H1 (cell line): ENCODE data around the gene TTC28. TPM values are rescaled to one million over a fixed set of nuclear protein-coding genes. Genes with fewer than 3 reads are reported as not detected.

Source experiments
- CTCF ChIA-PET: fragments of 300-600 bp; sonication (Branson Sonifier 250); formaldehyde crosslinking; loops from one replicate; lab custom pipeline; 2021; ENCODE audit not compliant: partially characterized antibody; lab: Charles Lee
- POLR2A ChIA-PET: fragments of 300-600 bp; sonication (Branson Sonifier 250); formaldehyde crosslinking; loops from one replicate; lab custom pipeline; 2021; ENCODE audit warnings: inconsistent platforms; ENCODE audit not compliant: partially characterized antibody; lab: Charles Lee
- DNase-seq, 2 experiments: peaks; one replicate each; pipeline versions ENCODE4 v3.0.0 to v3.0.0-alpha.2; 2010 to 2022; ENCODE audit warnings: low spot score in 2 of 2, low read depth in 1 of 2, mixed read lengths in 1 of 2
- FAIRE-seq: peaks from 2 replicates; lab custom pipeline; 2011; peaks lifted over from hg19 to GRCh38; lab: Jason Lieb, UNC
- H2AFZ ChIP-seq: 2 replicates; pipeline ENCODE4 v1.8.1; 2012; ENCODE audit warnings: low read length, inconsistent platforms
- H2AK5ac ChIP-seq: 2 replicates; pipeline ENCODE4 v1.6.1; 2013; ENCODE audit warnings: low read depth, low read length
- H2BK120ac ChIP-seq: replicated peaks from 2 replicates; pipeline ENCODE3; 2013; ENCODE audit warnings: low read depth, low read length, inconsistent platforms
- H2BK12ac ChIP-seq: 2 replicates; pipeline ENCODE4 v1.6.1; 2013; ENCODE audit warnings: low read depth, low read length
- H2BK15ac ChIP-seq: 2 replicates; pipeline ENCODE4 v1.6.1; 2013; ENCODE audit warnings: low read length
- H2BK20ac ChIP-seq: 2 replicates; pipeline ENCODE4 v1.6.1; 2013; ENCODE audit warnings: low read length
- H2BK5ac ChIP-seq: 2 replicates; pipeline ENCODE4 v1.6.1; 2013; ENCODE audit warnings: low read depth, low read length
- H3K14ac ChIP-seq: 2 replicates; pipeline ENCODE4 v1.6.1; 2013; ENCODE audit warnings: inconsistent platforms; ENCODE audit not compliant: insufficient read length
- H3K18ac ChIP-seq: 2 replicates; pipeline ENCODE4 v1.6.1; 2013; ENCODE audit warnings: low read length; ENCODE audit errors: extremely low read depth
- H3K23ac ChIP-seq: 2 replicates; pipeline ENCODE4 v1.6.1; 2013; ENCODE audit warnings: inconsistent platforms; ENCODE audit not compliant: insufficient read length
- H3K23me2 ChIP-seq: 2 replicates; pipeline ENCODE4 v1.6.1; 2013; ENCODE audit warnings: low read depth, low read length
- H3K27ac ChIP-seq: 2 replicates; pipeline ENCODE4 v1.6.1; 2011; ENCODE audit warnings: low read depth, low read length, inconsistent platforms
- H3K27me3 ChIP-seq, 4 experiments: replicated peaks in 1 of 4; 1 replicate in 1 of 4; 2 replicates in 3 of 4; pipeline versions ENCODE4 v1.6.1 to v1.8.1; 2011 to 2013; ENCODE audit warnings: low read length in 3 of 4, mild to moderate bottlenecking in 3 of 4, inconsistent platforms in 2 of 4, mixed read lengths in 2 of 4, moderate library complexity in 1 of 4; ENCODE audit not compliant: control insufficient read depth in 3 of 4, insufficient read depth in 3 of 4; ENCODE audit errors: extremely low read depth in 1 of 4
- H3K36me3 ChIP-seq, 4 experiments: 2 replicates each; pipeline versions ENCODE4 v1.6.1 to v1.8.1; 2011 to 2013; ENCODE audit warnings: mild to moderate bottlenecking in 4 of 4, low read length in 3 of 4, moderate library complexity in 2 of 4, control low read depth in 1 of 4, inconsistent platforms in 1 of 4; ENCODE audit not compliant: insufficient read depth in 4 of 4, control insufficient read depth in 2 of 4
- H3K4ac ChIP-seq: replicated peaks from 2 replicates; pipeline ENCODE3; 2013; ENCODE audit warnings: low read length, low read depth, mixed read lengths, inconsistent platforms; ENCODE audit not compliant: insufficient read length
- H3K4me1 ChIP-seq, 4 experiments: replicated peaks in 1 of 4; 1 replicate in 1 of 4; 2 replicates in 3 of 4; pipeline versions ENCODE4 v1.6.1 to v1.8.1; 2011 to 2013; ENCODE audit warnings: low read length in 3 of 4, inconsistent platforms in 2 of 4, mixed read lengths in 1 of 4; ENCODE audit not compliant: insufficient read depth in 4 of 4, control insufficient read depth in 3 of 4
- H3K4me2 ChIP-seq, 2 experiments: 2 replicates each; pipeline versions ENCODE4 v1.6.1 to v1.8.1; 2011 to 2013; ENCODE audit warnings: low read depth in 2 of 2, low read length in 2 of 2, control low read depth in 1 of 2, inconsistent platforms in 1 of 2, mild to moderate bottlenecking in 1 of 2; ENCODE audit not compliant: insufficient read depth in 1 of 2
- H3K4me3 ChIP-seq, 4 experiments: fragments of 200-600, 300-600 bp in 1 of 4; sonication (generic), shearing (Covaris generic), sonication (Bioruptor Twin) in 1 of 4; 2 replicates each; pipeline versions ENCODE4 v1.5.1 to v1.8.1; 2011 to 2016; ENCODE audit warnings: low read length in 4 of 4, low read depth in 3 of 4, control low read depth in 2 of 4, inconsistent platforms in 2 of 4, mild to moderate bottlenecking in 2 of 4, mixed read lengths in 1 of 4, moderate library complexity in 1 of 4; ENCODE audit not compliant: insufficient read depth in 2 of 4; ENCODE audit errors: extremely low read depth in 1 of 4
- H3K56ac ChIP-seq: replicated peaks from 2 replicates; pipeline ENCODE3; 2013; ENCODE audit warnings: low read depth, mild to moderate bottlenecking, mixed read lengths, low read length, inconsistent platforms; ENCODE audit not compliant: insufficient read length
- H3K79me1 ChIP-seq: 2 replicates; pipeline ENCODE4 v1.6.1; 2013; ENCODE audit warnings: low read depth, low read length, control low read depth
- H3K79me2 ChIP-seq, 2 experiments: 2 replicates each; pipeline versions ENCODE4 v1.6.1 to v1.8.1; 2012 to 2013; ENCODE audit warnings: low read length in 2 of 2, mild to moderate bottlenecking in 2 of 2, inconsistent platforms in 1 of 2; ENCODE audit not compliant: insufficient read depth in 2 of 2, control insufficient read depth in 1 of 2
- H3K9ac ChIP-seq, 4 experiments: replicated peaks in 1 of 4; 1 replicate in 1 of 4; 2 replicates in 3 of 4; pipeline versions ENCODE4 v1.6.1 to v1.8.1; 2011 to 2013; ENCODE audit warnings: low read depth in 3 of 4, low read length in 3 of 4, control low read depth in 2 of 4, mild to moderate bottlenecking in 2 of 4, moderate library complexity in 2 of 4, inconsistent platforms in 1 of 4; ENCODE audit errors: extremely low read depth in 1 of 4
- H3K9me3 ChIP-seq, 2 experiments: 2 replicates each; pipeline versions ENCODE4 v1.6.1 to v1.8.1; 2012 to 2013; ENCODE audit warnings: mild to moderate bottlenecking in 2 of 2, moderate library complexity in 2 of 2, control low read depth in 1 of 2, inconsistent platforms in 1 of 2, low read depth in 1 of 2, low read length in 1 of 2, mixed read lengths in 1 of 2; ENCODE audit not compliant: insufficient read depth in 2 of 2
- H4K20me1 ChIP-seq, 2 experiments: replicated peaks in 1 of 2; 2 replicates each; pipeline versions ENCODE3 to v1.8.1; 2011 to 2013; ENCODE audit warnings: inconsistent platforms in 2 of 2, low read length in 2 of 2, mild to moderate bottlenecking in 1 of 2; ENCODE audit not compliant: insufficient read depth in 2 of 2, control insufficient read depth in 1 of 2
- H4K5ac ChIP-seq: 2 replicates; pipeline ENCODE4 v1.6.1; 2013; ENCODE audit warnings: low read length, low read depth, mixed read lengths, inconsistent platforms; ENCODE audit not compliant: insufficient read length
- H4K8ac ChIP-seq: 2 replicates; pipeline ENCODE4 v1.8.0; 2013; ENCODE audit warnings: mild to moderate bottlenecking, moderate library complexity, low read length, inconsistent platforms; ENCODE audit not compliant: insufficient read depth; ENCODE audit errors: extremely low read depth
- H4K91ac ChIP-seq: replicated peaks from 2 replicates; pipeline ENCODE3; 2013; ENCODE audit warnings: low read length, mixed read lengths, inconsistent platforms; ENCODE audit not compliant: insufficient read length
- SP1 ChIP-seq: IDR thresholded peaks from 2 replicates; pipeline ENCODE4 v1.6.1; 2011; ENCODE audit warnings: low read depth, low read length
- WGBS, 2 experiments: shearing (Covaris generic) in 1 of 2; methylation state at CpG; one replicate each; pipeline versions ENCODE4 v1.1.6 to v1.1.7; 2013 to 2015; ENCODE audit warnings: low lambda C conversion rate in 2 of 2, mixed read lengths in 2 of 2, inconsistent platforms in 1 of 2, low coverage in 1 of 2, missing lambda C conversion rate in 1 of 2; ENCODE audit not compliant: insufficient replicate concordance in 2 of 2, insufficient coverage in 1 of 2, insufficient read length in 1 of 2; ENCODE audit errors: extremely low coverage in 1 of 2, missing lambda C conversion rate in 1 of 2; 5-methylcytosine and 5-hydroxymethylcytosine counted together
- polyA plus RNA-seq, 7 experiments: library from polyadenylated mRNA; depleted of rRNA in 3 of 7; stranded (reverse) in 5 of 7; unstranded in 2 of 7; fragments of >200 nt in 5 of 7; fragments of 200-250 nt in 2 of 7; gene quantifications; 1 replicate in 5 of 7; 2 replicates in 1 of 7; 4 replicates in 1 of 7; pipeline versions ENCODE4 v1.2.1 to v1.2.3, GENCODE V29; 2011 to 2013; ENCODE audit warnings: missing spikeins in 2 of 7, mixed read lengths in 2 of 7
- total RNA-seq: library from RNA; stranded (reverse); fragmentation: NEBNext Ultra II Directional; extraction: Animal tissue kit (Norgen Biotek cat#: 25700); gene quantifications from 2 replicates; pipeline ENCODE4 v1.2.1, GENCODE V29; 2021

The TTC28 gene
- total and polyA plus RNA-seq, 2 of the 8 experiments (the other 6 are each of a cell fraction or from before 2014, with no cell fraction given) = 2.6 to 12.6 TPM

DNA sequence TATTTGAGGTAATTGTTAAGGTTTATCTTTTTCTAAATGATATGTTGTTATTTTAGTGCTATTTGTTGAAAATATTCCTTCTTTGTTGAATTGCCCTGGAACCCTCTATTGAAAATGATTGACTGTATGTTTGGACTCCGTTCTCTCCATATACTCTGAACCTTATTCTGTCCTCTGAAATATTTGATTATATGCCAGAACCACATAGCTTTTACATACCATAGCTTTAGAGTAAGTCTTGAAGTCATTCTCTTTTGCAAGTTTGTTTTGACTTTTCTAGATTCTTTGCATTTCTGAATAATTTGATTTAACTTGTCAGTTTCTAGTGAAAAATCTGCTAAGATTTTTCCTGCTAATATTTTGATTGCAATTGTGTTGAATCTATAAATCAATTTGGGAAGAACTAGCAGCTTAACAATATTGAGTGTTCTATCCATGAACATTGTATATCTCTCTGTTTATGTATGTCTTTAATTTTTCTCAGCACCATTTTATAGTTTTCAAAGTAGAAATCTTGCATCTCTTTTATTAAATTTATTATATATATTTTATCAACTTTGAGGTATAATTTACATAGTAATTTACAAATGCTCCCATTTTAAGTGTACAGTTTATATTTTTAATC is 708.9 kb downstream of the TTC28 start:
- DNase-seq (no peak), FAIRE-seq (no peak)
- H3K14ac ChIP-seq = no peak overlapping the region
- no peak overlapping the region for H2BK120ac ChIP-seq
- no peaks in the 10 kb centered on the region for H3K79me2 ChIP-seq
- CTCF ChIA-PET = interaction anchor here (1.6 to 2.3 kb wide), 2 partner anchors 36 to 85 kb away, joined by 3 to 6 read pairs; no protein-coding TSS in a partner anchor
- WGBS, 2 experiments = 95% methylated on average over 1 of the region's 1 CpG; no CpG with 5 or more reads in 1 of the 2 experiments
- peaks cover 0 to 4% (median 1%) of the 10 kb centered on the region in 4 experiments; a peak in 2 of 7 replicates for H3K4me1 ChIP-seq
- no peaks in the 10 kb centered on the region for H3K79me1 ChIP-seq
- H2BK15ac ChIP-seq = no peak overlapping the region
- H4K8ac ChIP-seq = no peak overlapping the region
- H3K23ac ChIP-seq = no peak overlapping the region
- no peaks in the 10 kb centered on the region for H3K27me3 ChIP-seq
- H3K56ac ChIP-seq = no peak overlapping the region
- H3K9me3 ChIP-seq = no peaks in the 10 kb centered on the region
- H2BK12ac ChIP-seq = no peak overlapping the region
- no peak overlapping the region for H2BK20ac ChIP-seq
- no peaks in the 10 kb centered on the region for H4K20me1 ChIP-seq
- no peak overlapping the region for H3K4me3 ChIP-seq
- H3K9ac ChIP-seq = no peak overlapping the region
- no peak overlapping the region for H4K91ac ChIP-seq
- H2AFZ ChIP-seq = no peak overlapping the region
- no peaks in the 10 kb centered on the region; the same call in 1 of the 2 replicates for H3K23me2 ChIP-seq
- POLR2A ChIA-PET = no interaction called here
- no peak overlapping the region for H3K18ac ChIP-seq
- H3K4ac ChIP-seq = no peak overlapping the region
- H3K27ac ChIP-seq = no peak overlapping the region
- H3K4me2 ChIP-seq = no peak overlapping the region
- no peak overlapping the region for H4K5ac ChIP-seq
- H2BK5ac ChIP-seq = no peak overlapping the region
- no peaks in the 10 kb centered on the region for H3K36me3 ChIP-seq
- TF ChIP-seq SP1 = no peak
- H2AK5ac ChIP-seq = no peak overlapping the region
